ENCODE results near the gene CLHC1.

GRCh38 chr2:55225481-55226020 is 6.5 kb downstream of the CLHC1 start:
- no peak for TF ChIP-seq POLR2A (IDR thresholded peaks at IDR 0.05; ENCODE audit: low read length)
- no peak for TF ChIP-seq GATA1 (IDR thresholded peaks at IDR 0.05; ENCODE audit: low read depth, low read length)

All from erythroblast (primary cell).